ENCODE measurements around the gene CLEC17A.
"Not testable (repeated sequence)": the region's sequence is repeated elsewhere in the genome, so short reads cannot be mapped to it uniquely, and the experiment has no call there.

Gene CLEC17A

GRCh38 chr19:14614099-14614412 lies 31.2 kb downstream of the CLEC17A start:
- no peak overlapping the region for H3K27ac ChIP-seq

GRCh38 chr19:14615623-14616022 lies 32.7 kb downstream of the CLEC17A start:
- H3K27ac ChIP-seq, result no peak overlapping the region
- no peak for TF ChIP-seq CTCF (IDR thresholded peaks at IDR 0.05)
- DNase-seq (ENCODE audit: low spot score), result no peak
- H3K4me3 ChIP-seq, result no peak overlapping the region

More at GRCh38 chr19:14614099-14614412, 31.2 kb downstream of the CLEC17A start:
- no peak overlapping the region for H3K4me3 ChIP-seq
- TF ChIP-seq CTCF (IDR thresholded peaks at IDR 0.05), result no peak
- DNase-seq (ENCODE audit: low spot score), result no peak

GRCh38 chr19:14616407-14616806 lies 33.5 kb downstream of the CLEC17A start:
- H3K4me3 ChIP-seq, result no peak overlapping the region
- no peak for DNase-seq (ENCODE audit: low spot score)
- no peak overlapping the region for H3K27ac ChIP-seq
- no peak for TF ChIP-seq CTCF (IDR thresholded peaks at IDR 0.05)

GRCh38 chr19:14619404-14619803 lies 36.5 kb downstream of the CLEC17A start:
- DNase-seq (ENCODE audit: low spot score), result no peak
- no peak for TF ChIP-seq CTCF (IDR thresholded peaks at IDR 0.05)
- Histone ChIP-seq H3K27ac (no peak overlapping the region), H3K4me3 (no peak overlapping the region)

- H3K27ac ChIP-seq; DNase-seq (ENCODE audit: low spot score); H3K4me3 ChIP-seq: not testable (repeated sequence)
Measured at GRCh38 chr19:14624491-14624890, 41.6 kb downstream of the CLEC17A start.

GRCh38 chr19:14629557-14629956 lies 46.7 kb downstream of the CLEC17A start:
- H3K4me3 ChIP-seq, result no peak overlapping the region
- no peak overlapping the region for H3K27ac ChIP-seq
- no peak for TF ChIP-seq CTCF (IDR thresholded peaks at IDR 0.05)
- no peak for DNase-seq (ENCODE audit: low spot score)

- no peak overlapping the region for H3K4me3 ChIP-seq
- DNase-seq (ENCODE audit: low spot score), result no peak
- no peak for TF ChIP-seq CTCF (IDR thresholded peaks at IDR 0.05)
- H3K27ac ChIP-seq, result no peak overlapping the region
Measured at GRCh38 chr19:14632286-14632685, 49.4 kb downstream of the CLEC17A start.
